HG02973 (cell line): ENCODE results near the gene FIGLA.
"Not testable (repeated sequence)": the region's sequence is repeated elsewhere in the genome, so short reads cannot be mapped to it uniquely, and the experiment has no call there.

Experiments
- ATAC-seq: cut with Tn5 transposase; IDR thresholded peaks from one replicate; pipeline ENCODE4 v1.9.1; 2021; ENCODE audit warnings: moderate library complexity; ENCODE audit not compliant: unreplicated experiment

Gene FIGLA

DNA sequence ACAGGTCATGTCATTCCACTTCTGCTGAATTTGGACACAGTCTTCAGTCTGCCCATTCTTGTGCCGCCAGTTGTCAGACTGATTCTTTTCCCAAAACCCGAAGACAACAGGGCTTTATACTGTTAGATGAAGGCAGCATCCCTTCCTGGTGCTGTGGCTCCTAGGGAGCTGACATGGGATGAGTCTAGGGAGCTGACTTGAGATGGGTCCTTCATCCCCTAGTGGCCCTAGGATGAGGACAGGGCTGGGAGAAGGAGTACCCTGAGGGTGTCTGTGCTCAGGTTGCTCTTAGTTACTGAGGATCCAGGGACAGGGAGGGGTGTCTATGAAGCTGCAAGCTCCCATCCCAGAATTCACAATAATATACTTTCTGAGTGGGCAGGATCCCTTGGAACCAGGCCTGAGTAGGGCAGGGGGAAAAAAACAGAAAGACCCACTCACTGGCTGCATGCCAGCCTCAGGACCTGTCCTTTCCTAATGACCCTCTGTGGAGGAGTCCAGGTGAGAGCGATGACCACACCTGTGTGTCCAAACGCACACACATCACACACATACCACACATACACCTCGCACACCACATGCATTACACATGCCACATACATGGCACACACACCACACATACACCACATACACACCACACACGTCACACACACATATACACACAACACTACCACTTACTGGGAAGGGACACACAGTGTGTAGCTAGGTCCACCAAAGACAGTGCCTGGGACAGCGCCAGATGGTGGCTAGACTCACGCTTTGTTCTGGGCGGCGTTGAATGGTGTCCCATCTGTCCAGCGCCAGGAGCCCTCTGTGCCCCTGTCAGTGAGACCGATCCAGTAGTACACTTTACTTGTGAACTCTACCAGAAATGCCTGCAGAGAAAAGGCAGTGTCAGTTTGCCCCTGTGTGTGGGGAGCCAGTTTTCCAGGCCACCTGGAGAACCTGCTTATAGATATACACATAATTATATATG lies 18.8 kb upstream of the FIGLA start:
- no peak for ATAC-seq

DNA sequence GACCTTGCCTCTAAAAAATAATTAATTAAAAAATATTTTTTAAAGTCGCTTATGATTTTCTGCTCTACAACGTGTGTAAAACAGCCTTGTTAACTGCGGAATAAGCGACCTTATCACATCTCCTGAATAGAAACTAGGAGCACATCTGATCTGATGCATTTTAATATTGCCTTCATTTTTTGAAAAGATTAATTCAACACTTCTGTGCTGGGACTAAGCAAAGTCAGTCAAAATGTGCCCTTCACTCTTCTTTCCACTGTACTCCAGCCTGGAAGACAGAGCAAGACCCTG lies 17.3 kb upstream of the FIGLA start:
- ATAC-seq: no peak

- ATAC-seq: no peak
Observed at GRCh38 chr2:70807102-70807827, 16.8 kb upstream of the FIGLA start.

- ATAC-seq: no peak
Observed at GRCh38 chr2:70806620-70807019, 16.2 kb upstream of the FIGLA start.

DNA sequence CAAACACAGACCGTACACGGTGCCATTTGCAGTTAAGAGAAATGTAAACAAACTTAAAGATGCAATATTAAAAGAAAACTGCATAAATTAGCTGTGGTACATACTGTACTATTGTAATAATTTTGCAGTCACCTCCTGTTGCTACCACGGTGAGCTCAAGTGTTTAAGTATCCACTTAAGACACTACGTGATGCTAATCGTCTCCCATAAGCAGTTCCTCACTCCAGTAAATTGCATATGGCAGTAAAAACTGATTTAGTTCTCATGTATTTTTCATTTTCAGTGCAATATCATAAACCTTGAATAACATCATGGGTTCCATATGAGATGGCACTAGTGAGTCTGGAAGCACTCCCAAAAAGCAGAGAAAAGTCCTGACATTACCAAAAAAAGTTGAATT lies 15.6 kb upstream of the FIGLA start:
- no peak for ATAC-seq

DNA sequence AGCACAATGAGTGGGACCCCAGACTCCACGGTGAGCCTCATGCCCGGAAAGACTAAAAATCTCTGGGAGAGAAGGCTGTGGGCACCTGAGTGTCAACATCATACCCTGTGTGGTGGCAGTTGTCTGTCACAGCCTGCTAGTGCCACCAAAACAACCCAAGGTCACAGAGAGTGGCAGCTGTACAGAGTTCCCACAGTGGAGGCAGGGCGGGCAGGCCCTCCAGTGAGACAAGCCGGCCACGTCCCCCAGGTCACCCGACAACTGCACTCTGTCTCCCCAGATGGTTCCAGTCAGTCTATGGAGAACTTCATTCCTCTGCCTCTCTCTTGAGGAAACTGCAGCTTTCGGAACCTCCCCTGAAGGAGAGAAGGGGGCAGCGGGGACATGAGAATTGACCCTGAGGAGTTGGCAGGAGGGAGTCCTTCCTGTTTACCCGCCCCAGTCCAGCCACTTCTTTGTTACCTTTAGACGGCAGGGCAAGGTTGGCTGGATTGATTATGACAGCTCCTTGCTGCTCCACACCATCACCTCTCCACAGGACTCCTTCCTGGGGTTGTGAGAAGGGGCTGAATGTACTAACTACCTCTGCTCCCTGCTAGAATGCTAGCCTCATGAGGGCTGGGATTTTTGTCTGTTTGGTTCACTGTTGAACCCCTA lies 11.3 kb upstream of the FIGLA start:
- ATAC-seq: no peak

DNA sequence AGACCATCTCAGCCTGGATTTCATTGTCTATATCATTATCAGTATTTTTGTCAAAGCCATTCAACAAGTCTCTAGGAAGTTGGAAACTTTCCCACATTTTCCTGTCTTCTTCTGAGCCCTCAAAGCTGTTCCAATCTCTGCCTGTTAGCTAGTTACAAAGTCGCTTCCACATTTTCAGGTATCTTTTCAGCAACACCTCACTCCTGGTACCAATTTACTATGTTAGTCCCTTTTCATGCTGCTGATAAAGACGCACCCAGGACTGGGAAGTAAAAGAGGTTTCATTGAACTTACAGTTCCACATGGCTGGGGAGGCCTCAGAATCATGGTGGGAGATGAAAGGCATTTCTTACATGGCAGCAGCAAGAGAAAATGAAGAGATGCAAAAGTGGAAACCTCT lies 9.3 kb upstream of the FIGLA start:
- ATAC-seq: no peak

DNA sequence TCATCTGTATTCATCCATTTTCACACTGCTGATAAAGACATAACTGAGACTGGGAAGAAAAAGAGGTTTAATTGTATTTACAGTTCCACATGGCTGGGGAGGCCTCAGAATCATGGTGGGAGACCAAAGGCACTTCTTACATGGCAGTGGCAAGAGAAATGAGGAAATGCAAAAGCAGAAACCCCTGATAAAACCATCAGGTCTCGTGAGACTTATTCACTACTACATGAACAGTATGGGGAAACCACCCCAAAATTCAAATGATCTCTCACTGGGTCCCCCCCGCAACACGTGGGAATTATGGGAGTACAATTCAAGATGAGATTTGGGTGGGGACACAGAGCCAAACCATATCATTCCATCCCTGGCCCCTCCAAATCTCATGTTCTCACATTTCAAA lies 7.6 kb upstream of the FIGLA start:
- not testable (repeated sequence) for ATAC-seq

- no peak for ATAC-seq
Observed at GRCh38 chr2:70797506-70797905, 7.1 kb upstream of the FIGLA start.

GRCh38 chr2:70796262-70796661 lies 5.8 kb upstream of the FIGLA start:
- no peak for ATAC-seq

- no peak for ATAC-seq
Observed at GRCh38 chr2:70795164-70795995, 4.9 kb upstream of the FIGLA start.

- ATAC-seq: no peak
Observed at GRCh38 chr2:70793450-70793849, 3.0 kb upstream of the FIGLA start.

DNA sequence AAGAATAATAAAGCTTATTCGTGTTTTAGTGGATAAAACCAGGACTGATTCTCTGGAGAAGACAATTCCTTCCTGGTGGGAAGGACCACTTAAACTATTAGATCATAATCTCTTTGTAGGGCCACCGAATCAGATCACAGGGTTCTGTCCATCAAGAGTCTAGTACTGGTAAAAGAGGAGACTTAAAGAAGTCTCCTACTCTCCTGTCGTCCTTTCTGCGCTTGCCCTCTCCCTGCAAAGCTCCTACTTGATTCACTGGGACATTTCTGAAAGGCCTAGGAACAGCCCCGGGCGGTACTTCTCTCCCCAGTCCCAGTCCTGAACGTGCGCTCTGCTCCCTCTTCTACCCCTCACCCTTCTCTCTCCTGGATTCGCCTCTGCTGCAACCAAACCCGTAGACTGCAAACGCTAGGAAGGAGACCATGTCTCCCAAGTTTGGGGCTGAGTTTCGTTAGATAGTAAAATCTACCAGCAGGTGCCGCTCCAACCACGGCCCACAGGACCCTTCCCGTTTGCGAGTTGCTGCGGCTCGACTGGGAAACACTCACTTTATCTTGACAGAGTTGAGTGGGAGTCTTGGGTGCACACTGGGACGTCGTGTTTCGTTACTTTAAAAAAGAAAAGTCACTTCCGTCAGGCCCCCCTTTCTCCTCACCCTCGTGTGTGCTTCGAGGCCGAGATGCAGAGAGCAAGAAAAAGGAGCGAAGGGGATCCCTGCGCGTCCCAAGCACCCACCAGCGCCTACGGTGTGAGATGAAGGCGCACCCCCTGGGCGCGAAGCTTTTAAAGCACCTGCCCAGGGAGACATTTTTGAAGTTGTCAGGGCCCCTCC lies 923 bp downstream of the FIGLA start:
- ATAC-seq: no peak

GRCh38 chr2:70785137-70785911 lies 5.1 kb downstream of the FIGLA start:
- no peak for ATAC-seq

DNA sequence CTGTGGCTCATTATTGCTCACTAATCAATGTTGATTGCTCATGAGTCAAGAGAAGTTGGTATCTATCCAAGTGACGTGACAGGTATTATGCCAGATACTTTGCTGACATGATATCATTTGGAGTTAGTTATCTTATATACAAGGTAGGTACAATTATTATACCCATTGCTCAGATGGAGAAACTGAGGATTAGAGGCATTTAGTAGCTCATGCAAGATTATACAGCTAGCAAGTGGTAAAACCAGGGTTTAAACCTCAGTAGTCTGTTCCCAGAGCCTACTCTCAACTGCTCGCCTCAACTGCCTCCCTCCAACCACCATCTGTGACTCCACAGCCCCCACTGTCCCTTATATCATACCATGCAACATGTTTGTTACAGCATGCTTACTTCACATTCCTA lies 6.1 kb downstream of the FIGLA start:
- no peak for ATAC-seq

GRCh38 chr2:70779911-70780545 lies 10.4 kb downstream of the FIGLA start:
- no peak for ATAC-seq

- ATAC-seq: no peak
Observed at GRCh38 chr2:70779491-70779890, 11.0 kb downstream of the FIGLA start.

GRCh38 chr2:70778676-70779075 lies 11.8 kb downstream of the FIGLA start:
- ATAC-seq: no peak

- ATAC-seq: no peak
Observed at GRCh38 chr2:70777450-70777849, 13.0 kb downstream of the FIGLA start.
